NK-92 (cell line): ENCODE measurements around the gene GLUD1.
"Not testable (repeated sequence)": the region's sequence is repeated elsewhere in the genome, so short reads cannot be mapped to it uniquely, and the experiment has no call there.

ENCODE experiments used
- DNase-seq: peaks from one replicate; lab custom pipeline; 2025; ENCODE audit not compliant: unreplicated experiment; lab: John Stamatoyannopoulos, UW

The GLUD1 gene

GRCh38 chr10:87045434-87045938 lies 49.2 kb downstream of the GLUD1 start:
- no peak for DNase-seq

- DNase-seq, result not testable (repeated sequence)
Observed at GRCh38 chr10:87043579-87043978, 51.1 kb downstream of the GLUD1 start.

GRCh38 chr10:87038786-87039185 lies 55.9 kb downstream of the GLUD1 start:
- DNase-seq, result no peak

- no peak for DNase-seq
Observed at GRCh38 chr10:87038286-87038717, 56.3 kb downstream of the GLUD1 start.

- DNase-seq, result no peak
Observed at GRCh38 chr10:87036623-87037022, 58.0 kb downstream of the GLUD1 start.

GRCh38 chr10:87030912-87031635 lies 63.6 kb downstream of the GLUD1 start:
- DNase-seq, result no peak

- DNase-seq, result not testable (repeated sequence)
Observed at GRCh38 chr10:87030419-87030818, 64.2 kb downstream of the GLUD1 start.

GRCh38 chr10:87026747-87027508 lies 67.7 kb downstream of the GLUD1 start:
- DNase-seq, result not testable (repeated sequence)

- not testable (repeated sequence) for DNase-seq
Observed at GRCh38 chr10:87025285-87025958, 69.2 kb downstream of the GLUD1 start.

GRCh38 chr10:87020056-87020455 lies 74.6 kb downstream of the GLUD1 start, which contains the start of gene FAM25A:
FAM25A (plus strand) TSS chr10:87020294; CDS start chr10:87020325, 31 bp downstream.
- not testable (repeated sequence) for DNase-seq

- not testable (repeated sequence) for DNase-seq
Observed at GRCh38 chr10:87019504-87019903, 75.1 kb downstream of the GLUD1 start.

- not testable (repeated sequence) for DNase-seq
Observed at GRCh38 chr10:87019066-87019465, 75.6 kb downstream of the GLUD1 start.

GRCh38 chr10:87018127-87018526 lies 76.5 kb downstream of the GLUD1 start:
- not testable (repeated sequence) for DNase-seq

GRCh38 chr10:87014986-87015716 lies 79.5 kb downstream of the GLUD1 start:
- not testable (repeated sequence) for DNase-seq

GRCh38 chr10:87013528-87013927 lies 81.1 kb downstream of the GLUD1 start:
- DNase-seq, result not testable (repeated sequence)

GRCh38 chr10:87009134-87009696 lies 85.4 kb downstream of the GLUD1 start:
- DNase-seq, result not testable (repeated sequence)

- not testable (repeated sequence) for DNase-seq
Observed at GRCh38 chr10:87008303-87008702, 86.3 kb downstream of the GLUD1 start.

GRCh38 chr10:87007674-87008073 lies 87.0 kb downstream of the GLUD1 start:
- DNase-seq, result not testable (repeated sequence)

GRCh38 chr10:87007124-87007523 lies 87.5 kb downstream of the GLUD1 start:
- not testable (repeated sequence) for DNase-seq

GRCh38 chr10:87000491-87000890 lies 94.2 kb downstream of the GLUD1 start:
- no peak for DNase-seq
